Breast epithelium (tissue), 4 donors: ENCODE measurements around the gene CYP4A22. TPM values are rescaled to one million over a fixed set of nuclear protein-coding genes. Genes with fewer than 3 reads are reported as not detected.

Source experiments
- DNase-seq, 2 donors: peaks; one replicate each; pipeline ENCODE4 v3.0.0-alpha.2; 2019; ENCODE audit warnings: low spot score in 2 of 2
- H3K27ac ChIP-seq, 2 donors: fragments of 200-600 bp; sonication (generic) in 1 of 2; one replicate each; pipeline ENCODE4 v1.5.1; 2016 to 2019; ENCODE audit warnings: mild to moderate bottlenecking in 1 of 2
- H3K27me3 ChIP-seq, 2 donors: fragments of 200-600 bp; sonication (generic) in 1 of 2; one replicate each; pipeline versions ENCODE4 v1.5.1 to v1.6.0; 2017 to 2019; ENCODE audit warnings: control low read depth in 1 of 2, mild to moderate bottlenecking in 1 of 2
- H3K36me3 ChIP-seq: fragments of 200-600 bp; one replicate; pipeline ENCODE4 v1.5.1; 2019
- H3K4me1 ChIP-seq, 2 donors: fragments of 200-600 bp; sonication (generic); one replicate each; pipeline ENCODE4 v1.5.1; 2016 to 2019; ENCODE audit warnings: control low read depth in 1 of 2
- H3K4me3 ChIP-seq, 3 donors: fragments of 200-600 bp; sonication (generic); 1 replicate in 2 of 3; 2 replicates in 1 of 3; pipeline ENCODE4 v1.5.1; 2016 to 2019; ENCODE audit warnings: mild to moderate bottlenecking in 3 of 3, moderate library complexity in 2 of 3
- H3K9me3 ChIP-seq, 2 donors: fragments of 200-600 bp; sonication (generic) in 1 of 2; one replicate each; pipeline ENCODE4 v1.5.1; 2016 to 2019; ENCODE audit warnings: control low read depth in 1 of 2
- CTCF ChIP-seq, 3 donors: fragments of 450-650 bp; IDR thresholded peaks; one replicate each; pipeline ENCODE4 v1.5.1; 2016 to 2017; ENCODE audit warnings: antibody characterized with exemption in 3 of 3, mild to moderate bottlenecking in 3 of 3, moderate library complexity in 3 of 3
- POLR2A ChIP-seq: fragments of 450-650 bp; IDR thresholded peaks from one replicate; pipeline ENCODE4 v1.6.1; 2016; ENCODE audit warnings: antibody characterized with exemption, mild to moderate bottlenecking, moderate library complexity
- POLR2AphosphoS5 ChIP-seq, 3 donors: sonication (generic); formaldehyde crosslinking; IDR thresholded peaks; one replicate each; pipeline ENCODE4 v1.6.1; 2017; ENCODE audit warnings: antibody characterized with exemption in 3 of 3
- intact Hi-C: fragments of 100-400 bp; cut with DNase I; formaldehyde crosslinking; loops from one replicate; pipeline ENCODE4 v1.15.1; 2023; ENCODE audit warnings: low total_unique reads
- total RNA-seq, 3 donors: library from RNA; depleted of rRNA; stranded (reverse); fragments of >200 nt; gene quantifications; one replicate each; pipeline ENCODE4 v1.1.0, GENCODE V29; 2016

Gene CYP4A22
- total RNA-seq, 3 donors from 2014 or later = 0.44 to 2.2 (median 0.66) TPM

DNA sequence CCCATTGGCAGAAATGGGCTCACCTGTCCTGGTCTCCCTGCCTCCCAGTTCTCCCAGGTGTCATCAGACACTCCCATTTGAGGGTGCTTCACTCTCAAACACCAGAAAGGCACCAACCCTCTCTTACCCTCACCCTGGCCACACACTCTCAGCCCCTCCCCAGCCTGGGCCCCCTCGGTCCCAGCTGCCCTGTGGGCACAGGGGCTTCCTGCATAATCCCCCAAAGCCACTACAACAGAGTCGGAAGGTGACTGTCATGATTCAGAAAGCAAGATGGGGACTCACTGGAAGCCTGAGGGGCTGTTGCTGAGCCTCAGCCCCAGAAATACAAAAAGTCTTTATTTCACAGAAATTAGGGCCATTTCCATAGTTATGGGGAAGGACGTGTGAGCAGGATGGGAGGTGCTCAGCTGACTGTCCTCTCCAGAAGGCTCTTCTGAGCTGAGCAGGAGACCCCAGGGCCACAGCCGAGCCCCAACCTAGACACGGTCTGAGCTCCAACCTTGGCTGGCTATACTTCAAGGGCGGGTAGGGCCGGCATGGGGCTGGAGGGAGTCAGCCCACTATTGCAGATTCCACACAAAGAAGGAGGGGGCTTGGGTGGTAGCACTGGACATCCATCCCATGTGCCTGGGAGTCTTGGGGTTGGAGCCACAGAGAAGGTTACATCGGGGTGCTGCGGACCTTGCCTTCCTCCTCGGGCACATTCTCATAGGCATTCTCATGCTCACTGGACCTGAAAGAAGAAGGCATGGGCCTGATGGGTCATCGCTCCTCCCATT is 46.3 kb downstream of the CYP4A22 start:
- TF ChIP-seq POLR2AphosphoS5 (IDR thresholded peaks at IDR 0.05) (no peak), POLR2A (no peak), CTCF (IDR thresholded peaks at IDR 0.05) (no peak)

GRCh38 chr1:47184090-47184821 is 47.0 kb downstream of the CYP4A22 start:
- H3K27ac ChIP-seq = no peak overlapping the region
- DNase-seq = no peak

More for the DNA sequence above, 46.3 kb downstream of the CYP4A22 start:
- intact Hi-C loops = loop anchor here (10.0 kb wide), 1 partner anchor 531 kb away; no protein-coding TSS in a partner anchor
- Histone ChIP-seq H3K27ac (no peak overlapping the region), H3K4me1 (peaks cover 0 to 10% of the 10 kb centered on the region in 2 donors), H3K36me3 (no peaks in the 10 kb centered on the region), H3K4me3 (no peak overlapping the region), H3K27me3 (no peaks in the 10 kb centered on the region), H3K9me3 (no peaks in the 10 kb centered on the region)
- no peak for DNase-seq

DNA sequence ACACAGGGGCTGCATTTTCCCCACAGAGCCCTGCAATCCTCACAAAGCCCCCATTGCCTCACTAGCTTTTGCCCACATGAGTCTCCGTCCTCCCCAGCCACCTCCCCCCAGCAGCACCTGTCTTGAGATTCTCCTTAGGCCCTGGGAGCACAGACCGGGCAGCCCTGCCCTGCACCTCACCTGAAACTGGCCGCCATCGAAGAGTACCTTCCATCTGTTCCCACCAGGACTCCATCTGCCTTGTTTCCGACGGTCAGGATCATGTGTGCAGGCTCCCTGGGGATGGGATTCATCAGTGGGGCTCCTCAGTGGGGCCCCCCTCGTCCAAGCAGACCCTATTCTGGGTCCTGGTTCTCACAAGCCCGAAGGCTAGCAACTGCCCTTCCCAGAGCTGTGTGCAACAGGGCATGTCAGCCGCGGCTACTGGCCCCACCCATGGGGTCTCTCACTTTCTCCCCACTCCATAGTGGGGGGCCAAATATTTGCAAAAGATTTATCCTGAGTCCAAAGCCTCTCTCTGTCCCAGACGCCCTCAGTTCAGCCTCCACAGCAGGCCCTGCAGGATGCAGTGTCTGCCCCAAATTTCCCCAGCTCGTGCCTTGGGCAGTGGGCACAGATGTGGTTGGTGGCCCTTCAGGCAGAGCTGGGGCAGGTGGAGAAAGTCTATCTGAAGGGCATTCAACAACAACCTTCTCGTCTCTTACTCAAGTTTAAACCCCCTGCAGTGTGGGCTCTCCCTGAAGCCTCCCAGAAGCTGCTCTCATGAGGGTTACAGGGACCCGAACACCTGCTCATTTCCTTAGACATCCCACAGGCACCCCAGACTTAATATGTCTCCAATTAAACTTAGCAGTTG is 47.8 kb downstream of the CYP4A22 start:
- DNase-seq = no peak
- no peak overlapping the region for H3K4me3 ChIP-seq
- no peaks in the 10 kb centered on the region for H3K9me3 ChIP-seq
- H3K27me3 ChIP-seq = no peaks in the 10 kb centered on the region
- no peaks in the 10 kb centered on the region for H3K36me3 ChIP-seq
- no peak for TF ChIP-seq POLR2A
- no peak for TF ChIP-seq CTCF (IDR thresholded peaks at IDR 0.05)
- TF ChIP-seq POLR2AphosphoS5 (IDR thresholded peaks at IDR 0.05) = no peak
- H3K4me1 ChIP-seq = peaks cover 0 to 7% of the 10 kb centered on the region in 2 donors
- intact Hi-C loops = loop anchor here (10.0 kb wide), 1 partner anchor 530 kb away; no protein-coding TSS in a partner anchor
- no peak overlapping the region for H3K27ac ChIP-seq

More at GRCh38 chr1:47184090-47184821, 47.0 kb downstream of the CYP4A22 start:
- Histone ChIP-seq H3K4me3 (no peak overlapping the region), H3K27me3 (no peaks in the 10 kb centered on the region), H3K4me1 (peaks cover 0 to 10% of the 10 kb centered on the region in 2 donors), H3K9me3 (no peaks in the 10 kb centered on the region), H3K36me3 (no peaks in the 10 kb centered on the region)
- TF ChIP-seq POLR2AphosphoS5 (IDR thresholded peaks at IDR 0.05) = no peak
- no peak for TF ChIP-seq POLR2A
- no peak for TF ChIP-seq CTCF (IDR thresholded peaks at IDR 0.05)
- intact Hi-C loops = loop anchor here (10.0 kb wide), 1 partner anchor 531 kb away; no protein-coding TSS in a partner anchor

DNA sequence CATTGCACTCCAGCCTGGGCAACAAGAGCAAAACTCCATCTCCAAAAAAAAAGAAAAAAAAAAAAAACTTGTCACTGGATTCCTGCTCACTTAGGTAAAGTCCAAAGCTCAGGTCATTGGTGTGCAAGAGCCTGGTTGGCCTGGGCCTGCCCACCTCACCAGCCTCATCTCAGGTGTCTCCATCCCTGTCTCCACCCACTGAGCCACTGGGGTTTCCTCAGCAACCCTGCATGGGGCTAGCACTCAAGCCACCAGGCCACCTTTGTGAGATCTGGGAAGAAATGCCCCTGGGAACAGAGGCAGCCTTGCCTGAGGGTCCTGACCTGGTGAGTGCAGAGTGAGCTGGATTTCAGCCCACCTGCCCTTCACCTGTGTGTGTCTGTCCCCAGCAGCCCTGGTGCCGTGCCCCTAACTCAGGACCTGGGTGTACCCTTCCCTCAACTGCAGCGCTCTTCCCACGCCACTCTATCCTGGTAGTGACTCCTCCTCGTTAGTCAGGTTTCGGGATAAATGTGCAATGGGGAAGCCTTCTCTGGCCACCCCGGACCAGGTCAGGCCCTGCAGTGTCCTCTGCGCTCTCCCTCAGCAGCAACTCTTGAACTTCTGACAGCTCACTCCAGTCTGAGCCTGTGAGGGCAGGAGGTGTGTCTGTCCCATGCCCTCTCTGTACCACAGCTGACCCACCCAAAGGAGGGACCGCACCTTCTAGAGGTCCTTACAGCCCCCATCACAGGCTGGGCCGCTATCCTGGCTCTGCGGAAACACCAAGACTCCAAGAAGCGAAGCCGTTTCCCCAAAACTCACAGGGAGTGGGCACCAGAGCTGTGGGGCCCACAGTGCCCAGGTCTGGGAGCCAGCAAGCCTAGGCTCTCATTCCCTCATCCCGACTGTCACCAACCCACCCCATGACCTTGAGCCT is 49.3 kb downstream of the CYP4A22 start:
- Histone ChIP-seq H3K27ac (no peak overlapping the region), H3K4me3 (no peak overlapping the region), H3K4me1 (peaks cover 0 to 7% of the 10 kb centered on the region in 2 donors), H3K9me3 (no peaks in the 10 kb centered on the region), H3K36me3 (no peaks in the 10 kb centered on the region), H3K27me3 (no peaks in the 10 kb centered on the region)
- no peak for DNase-seq
- intact Hi-C loops = loop anchor here (10.0 kb wide), 1 partner anchor 528 kb away; no protein-coding TSS in a partner anchor
- TF ChIP-seq CTCF (IDR thresholded peaks at IDR 0.05) (no peak), POLR2AphosphoS5 (IDR thresholded peaks at IDR 0.05) (no peak), POLR2A (no peak)
